ENCODE data around the gene ATAD2B.

DNA sequence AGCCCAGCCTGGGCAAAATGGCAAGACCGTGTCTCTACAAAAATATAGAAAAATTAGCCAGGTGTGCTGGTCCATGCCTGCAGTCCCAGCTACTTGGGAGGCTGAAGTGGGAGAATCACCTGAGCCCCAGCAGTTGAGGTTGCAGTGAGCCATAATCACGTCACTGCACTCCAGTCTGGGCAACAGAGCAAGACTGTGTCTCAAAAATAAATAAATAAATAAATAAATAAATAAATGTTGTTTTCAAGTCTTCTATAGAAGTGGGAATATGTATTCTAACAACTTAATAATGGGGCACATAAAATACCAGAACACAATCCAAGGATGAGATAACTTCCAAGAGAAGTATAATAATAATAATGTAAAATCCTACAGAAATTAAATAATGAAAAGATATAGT is 23.9 kb downstream of the ATAD2B start:
- TF ChIP-seq, protein P1, sequence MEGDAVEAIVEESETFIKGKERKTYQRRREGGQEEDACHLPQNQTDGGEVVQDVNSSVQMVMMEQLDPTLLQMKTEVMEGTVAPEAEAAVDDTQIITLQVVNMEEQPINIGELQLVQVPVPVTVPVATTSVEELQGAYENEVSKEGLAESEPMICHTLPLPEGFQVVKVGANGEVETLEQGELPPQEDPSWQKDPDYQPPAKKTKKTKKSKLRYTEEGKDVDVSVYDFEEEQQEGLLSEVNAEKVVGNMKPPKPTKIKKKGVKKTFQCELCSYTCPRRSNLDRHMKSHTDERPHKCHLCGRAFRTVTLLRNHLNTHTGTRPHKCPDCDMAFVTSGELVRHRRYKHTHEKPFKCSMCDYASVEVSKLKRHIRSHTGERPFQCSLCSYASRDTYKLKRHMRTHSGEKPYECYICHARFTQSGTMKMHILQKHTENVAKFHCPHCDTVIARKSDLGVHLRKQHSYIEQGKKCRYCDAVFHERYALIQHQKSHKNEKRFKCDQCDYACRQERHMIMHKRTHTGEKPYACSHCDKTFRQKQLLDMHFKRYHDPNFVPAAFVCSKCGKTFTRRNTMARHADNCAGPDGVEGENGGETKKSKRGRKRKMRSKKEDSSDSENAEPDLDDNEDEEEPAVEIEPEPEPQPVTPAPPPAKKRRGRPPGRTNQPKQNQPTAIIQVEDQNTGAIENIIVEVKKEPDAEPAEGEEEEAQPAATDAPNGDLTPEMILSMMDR (IDR thresholded peaks at IDR 0.05) = no peak
- no peak for TF ChIP-seq POLR2A (IDR thresholded peaks at IDR 0.05)
